HCT116 (cell line): ENCODE measurements around the gene PSMD3. TPM values are rescaled to one million over a fixed set of nuclear protein-coding genes. Genes with fewer than 3 reads are reported as not detected.

Experiments used
- ATAC-seq: fragments of 200-7000 bp; cut with Tn5 transposase; 2 replicates; pipeline ENCODE4 v1.9.1; 2020; ENCODE audit warnings: mild to moderate bottlenecking, moderate library complexity
- BruUV-seq: library from RNA; stranded (reverse); fragments of 400-500 nt; replicated peaks from 2 replicates; lab custom pipeline; 2021; lab: Mats Ljungman, UMichigan
- CTCF ChIA-PET: fragments of 300-600 bp; sonication (Branson Sonifier 250); formaldehyde crosslinking; loops from one replicate; lab custom pipeline; 2021; ENCODE audit warnings: antibody characterized with exemption; lab: Charles Lee
- POLR2A ChIA-PET: fragments of 300-600, 350-600 bp; sonication (Branson Sonifier 250); formaldehyde crosslinking; loops from one replicate; lab custom pipeline; 2021; ENCODE audit warnings: antibody characterized with exemption; lab: Charles Lee
- RAD21 ChIA-PET, 2 experiments: fragments of 300-600 bp; sonication (Branson Sonifier 250); formaldehyde crosslinking; loops; one replicate each; lab custom pipeline; 2023; ENCODE audit warnings: low total read pairs in 2 of 2; ENCODE audit not compliant: uncharacterized antibody in 2 of 2, unreplicated experiment in 2 of 2, low non-redundant PET in 1 of 2; lab: Charles Lee
- DNase-seq: peaks from one replicate; pipeline ENCODE4 v3.0.0-alpha.2; 2010; ENCODE audit warnings: low read depth, low spot score
- H2AFZ ChIP-seq: fragments of 200-600 bp; shearing (Covaris generic), sonication (generic); 2 replicates; pipeline ENCODE4 v1.6.1; 2017; ENCODE audit warnings: low read depth, mixed run types, mixed read lengths, antibody characterized with exemption, low read length; ENCODE audit not compliant: poor library complexity, severe bottlenecking
- H3K27ac ChIP-seq: 2 replicates; pipeline ENCODE4 v1.5.1; 2012; ENCODE audit warnings: low read depth, low read length
- H3K27me3 ChIP-seq: fragments of 200-600 bp; sonication (generic); 2 replicates; pipeline ENCODE4 v1.6.1; 2016; ENCODE audit warnings: mixed run types, low read length, mixed read lengths; ENCODE audit not compliant: insufficient read depth
- H3K36me3 ChIP-seq, 2 experiments: fragments of 200-500 bp in 1 of 2; fragments of 200-600 bp in 1 of 2; sonication (Bioruptor generic) in 1 of 2; sonication (generic) in 1 of 2; 2 replicates each; pipeline versions ENCODE4 v1.5.1 to v1.6.1; 2014 to 2016; ENCODE audit warnings: low read length in 2 of 2, inconsistent platforms in 1 of 2, mixed read lengths in 1 of 2, mixed run types in 1 of 2; ENCODE audit not compliant: insufficient read depth in 2 of 2, control insufficient read depth in 1 of 2
- H3K4me1 ChIP-seq, 2 experiments: fragments of 200-600 bp in 1 of 2; sonication (generic) in 1 of 2; 2 replicates each; pipeline versions ENCODE4 v1.5.1 to v1.6.1; 2012 to 2017; ENCODE audit warnings: low read length in 2 of 2, inconsistent platforms in 1 of 2, mild to moderate bottlenecking in 1 of 2, mixed read lengths in 1 of 2, mixed run types in 1 of 2, moderate library complexity in 1 of 2; ENCODE audit not compliant: insufficient read depth in 2 of 2, control insufficient read depth in 1 of 2
- H3K4me2 ChIP-seq: fragments of 200-600 bp; sonication (generic); 2 replicates; pipeline ENCODE4 v1.6.1; 2017; ENCODE audit warnings: mixed run types, low read length, mixed read lengths
- H3K4me3 ChIP-seq, 2 experiments: fragments of 200-600 bp in 1 of 2; sonication (generic) in 1 of 2; replicated peaks in 1 of 2; 2 replicates each; pipeline ENCODE4 v1.5.1; 2011 to 2016; ENCODE audit warnings: low read length in 2 of 2, control low read depth in 1 of 2, low read depth in 1 of 2, mild to moderate bottlenecking in 1 of 2, mixed read lengths in 1 of 2, mixed run types in 1 of 2
- H3K79me2 ChIP-seq: fragments of 200-600 bp; sonication (generic); 2 replicates; pipeline ENCODE4 v1.6.1; 2017; ENCODE audit warnings: mild to moderate bottlenecking, mixed run types, low read length, moderate library complexity, mixed read lengths; ENCODE audit not compliant: insufficient read depth
- H3K9ac ChIP-seq: fragments of 200-600 bp; sonication (generic); 2 replicates; pipeline ENCODE4 v1.6.1; 2016; ENCODE audit warnings: low read length, mixed read lengths
- H3K9me2 ChIP-seq: fragments of 200-600 bp; sonication (generic), shearing (Covaris generic); 2 replicates; pipeline ENCODE4 v1.6.1; 2017; ENCODE audit warnings: mixed run types, mild to moderate bottlenecking, moderate library complexity; ENCODE audit not compliant: insufficient read depth
- H3K9me3 ChIP-seq, 2 experiments: fragments of 200-500 bp in 1 of 2; fragments of 200-600 bp in 1 of 2; sonication (Bioruptor generic) in 1 of 2; sonication (generic) in 1 of 2; 2 replicates each; pipeline ENCODE4 v1.6.1; 2014 to 2017; ENCODE audit warnings: low read length in 2 of 2, mixed read lengths in 2 of 2, inconsistent platforms in 1 of 2, low read depth in 1 of 2, mild to moderate bottlenecking in 1 of 2, mixed run types in 1 of 2, moderate library complexity in 1 of 2; ENCODE audit not compliant: control insufficient read depth in 1 of 2, insufficient read depth in 1 of 2
- H4K20me1 ChIP-seq: fragments of 200-600 bp; sonication (generic), shearing (Covaris generic); 2 replicates; pipeline ENCODE4 v1.6.1; 2017; ENCODE audit warnings: mixed run types, mild to moderate bottlenecking, moderate library complexity; ENCODE audit not compliant: insufficient read depth
- CBX3 ChIP-seq: IDR thresholded peaks from 2 replicates; pipeline ENCODE4 v1.6.1; 2012; ENCODE audit warnings: low read depth
- CEBPB ChIP-seq: IDR thresholded peaks from 2 replicates; pipeline ENCODE4 v1.6.1; 2012; ENCODE audit warnings: low read depth
- ELF1 ChIP-seq: IDR thresholded peaks from 2 replicates; pipeline ENCODE4 v1.6.1; 2012; ENCODE audit warnings: low read depth, borderline replicate concordance
- FOSL1 ChIP-seq: IDR thresholded peaks from 2 replicates; pipeline ENCODE4 v1.6.1; 2012; ENCODE audit warnings: low read depth
- JUND ChIP-seq: IDR thresholded peaks from 2 replicates; pipeline ENCODE4 v1.6.1; 2012
- POLR2A ChIP-seq: IDR thresholded peaks from 2 replicates; pipeline ENCODE4 v1.7.0; 2011; ENCODE audit warnings: borderline replicate concordance; ENCODE audit not compliant: insufficient read depth, insufficient read length; ENCODE audit errors: extremely low read depth
- RAD21 ChIP-seq: IDR thresholded peaks from 2 replicates; pipeline ENCODE4 v1.6.1; 2012; ENCODE audit warnings: low read depth, mild to moderate bottlenecking
- TCF7L2 ChIP-seq: IDR thresholded peaks from 2 replicates; pipeline ENCODE4 v1.7.0; 2011; ENCODE audit warnings: borderline replicate concordance, inconsistent platforms; ENCODE audit not compliant: insufficient read depth, insufficient read length; ENCODE audit errors: extremely low read depth
- ZFX ChIP-seq: fragments of 450-650 bp; IDR thresholded peaks from 2 replicates; pipeline ENCODE4 v1.6.1; 2017
- intact Hi-C: fragments of 100-400 bp; cut with micrococcal nuclease; formaldehyde crosslinking; loops from 2 replicates; pipeline ENCODE4 v1.10.0; 2022
- total RNA-seq: library from RNA; stranded (reverse); gene quantifications from one replicate; pipeline ENCODE4 v1.2.1, GENCODE V29; 2021; ENCODE audit not compliant: unreplicated experiment
- TF ChIP-seq, protein P1 (sequence below): IDR thresholded peaks from 2 replicates; pipeline ENCODE4 v1.6.1; 2012
- TF ChIP-seq, protein P2 (sequence below): IDR thresholded peaks from 2 replicates; pipeline ENCODE4 v1.6.1; 2011; ENCODE audit warnings: mild to moderate bottlenecking, low read length, moderate library complexity; ENCODE audit not compliant: insufficient replicate concordance; ENCODE audit errors: extremely low read depth
- TF ChIP-seq, protein P3 (sequence below): IDR thresholded peaks from 2 replicates; pipeline ENCODE4 v1.6.1; 2012; ENCODE audit warnings: low read depth

The PSMD3 gene
- total RNA-seq, 1 experiment from 2014 or later = 152 TPM

DNA sequence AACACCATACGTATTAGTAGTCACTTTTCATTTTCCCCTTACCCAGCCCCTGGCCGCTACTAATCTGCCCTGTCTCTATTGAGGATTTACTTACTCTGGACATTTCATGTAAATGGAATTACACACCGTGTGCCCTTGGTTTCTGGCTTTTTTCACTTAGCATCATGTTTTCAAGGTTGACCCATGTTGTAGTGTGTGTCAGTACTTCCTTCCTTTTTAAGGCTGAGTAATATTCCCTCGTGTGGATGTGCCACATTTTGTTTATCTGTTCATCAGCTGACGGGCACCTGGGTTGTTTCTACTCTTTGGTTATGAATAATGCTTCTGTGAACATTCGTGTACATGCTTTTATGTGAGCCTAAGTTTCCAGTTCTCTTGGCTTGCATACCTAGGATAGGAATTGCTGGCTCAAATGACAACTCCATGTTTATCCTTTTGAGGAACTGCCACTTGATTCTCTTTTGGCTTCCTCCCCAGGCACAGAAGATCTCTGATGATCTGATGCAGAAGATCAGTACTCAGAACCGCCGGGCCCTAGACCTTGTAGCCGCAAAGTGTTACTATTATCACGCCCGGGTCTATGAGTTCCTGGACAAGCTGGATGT, 7.7 kb downstream of the PSMD3 start:
- Histone ChIP-seq H3K36me3 (peaks cover 69 to 78% of the 10 kb centered on the region in 2 experiments), H4K20me1 (no peaks in the 10 kb centered on the region; the same call in 1 of the 2 replicates), H3K9me2 (no peaks in the 10 kb centered on the region), H3K4me3 (no peak overlapping the region), H3K27me3 (no peaks in the 10 kb centered on the region), H3K79me2 (peaks cover 30% of the 10 kb centered on the region), H3K4me2 (no peak overlapping the region), H2AFZ (no peak overlapping the region), H3K9me3 (no peaks in the 10 kb centered on the region)
- ATAC-seq = no peak
- ChIA-PET POLR2A (no interaction called here), RAD21 (no interaction called here), CTCF (no interaction called here)
- DNase-seq = no peak
- intact Hi-C loops = no loop called here
- no TSS peak for BruUV-seq
- TF ChIP-seq JUND (no peak), RAD21 (no peak), CBX3 (no peak), CEBPB (no peak), TCF7L2 (no peak), ELF1 (no peak), ZFX (no peak), FOSL1 (no peak), POLR2A (no peak)
- TF ChIP-seq, protein P1, sequence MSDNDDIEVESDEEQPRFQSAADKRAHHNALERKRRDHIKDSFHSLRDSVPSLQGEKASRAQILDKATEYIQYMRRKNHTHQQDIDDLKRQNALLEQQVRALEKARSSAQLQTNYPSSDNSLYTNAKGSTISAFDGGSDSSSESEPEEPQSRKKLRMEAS = no peak
- TF ChIP-seq, protein P2, sequence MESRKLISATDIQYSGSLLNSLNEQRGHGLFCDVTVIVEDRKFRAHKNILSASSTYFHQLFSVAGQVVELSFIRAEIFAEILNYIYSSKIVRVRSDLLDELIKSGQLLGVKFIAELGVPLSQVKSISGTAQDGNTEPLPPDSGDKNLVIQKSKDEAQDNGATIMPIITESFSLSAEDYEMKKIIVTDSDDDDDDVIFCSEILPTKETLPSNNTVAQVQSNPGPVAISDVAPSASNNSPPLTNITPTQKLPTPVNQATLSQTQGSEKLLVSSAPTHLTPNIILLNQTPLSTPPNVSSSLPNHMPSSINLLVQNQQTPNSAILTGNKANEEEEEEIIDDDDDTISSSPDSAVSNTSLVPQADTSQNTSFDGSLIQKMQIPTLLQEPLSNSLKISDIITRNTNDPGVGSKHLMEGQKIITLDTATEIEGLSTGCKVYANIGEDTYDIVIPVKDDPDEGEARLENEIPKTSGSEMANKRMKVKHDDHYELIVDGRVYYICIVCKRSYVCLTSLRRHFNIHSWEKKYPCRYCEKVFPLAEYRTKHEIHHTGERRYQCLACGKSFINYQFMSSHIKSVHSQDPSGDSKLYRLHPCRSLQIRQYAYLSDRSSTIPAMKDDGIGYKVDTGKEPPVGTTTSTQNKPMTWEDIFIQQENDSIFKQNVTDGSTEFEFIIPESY = no peak
- TF ChIP-seq, protein P3, sequence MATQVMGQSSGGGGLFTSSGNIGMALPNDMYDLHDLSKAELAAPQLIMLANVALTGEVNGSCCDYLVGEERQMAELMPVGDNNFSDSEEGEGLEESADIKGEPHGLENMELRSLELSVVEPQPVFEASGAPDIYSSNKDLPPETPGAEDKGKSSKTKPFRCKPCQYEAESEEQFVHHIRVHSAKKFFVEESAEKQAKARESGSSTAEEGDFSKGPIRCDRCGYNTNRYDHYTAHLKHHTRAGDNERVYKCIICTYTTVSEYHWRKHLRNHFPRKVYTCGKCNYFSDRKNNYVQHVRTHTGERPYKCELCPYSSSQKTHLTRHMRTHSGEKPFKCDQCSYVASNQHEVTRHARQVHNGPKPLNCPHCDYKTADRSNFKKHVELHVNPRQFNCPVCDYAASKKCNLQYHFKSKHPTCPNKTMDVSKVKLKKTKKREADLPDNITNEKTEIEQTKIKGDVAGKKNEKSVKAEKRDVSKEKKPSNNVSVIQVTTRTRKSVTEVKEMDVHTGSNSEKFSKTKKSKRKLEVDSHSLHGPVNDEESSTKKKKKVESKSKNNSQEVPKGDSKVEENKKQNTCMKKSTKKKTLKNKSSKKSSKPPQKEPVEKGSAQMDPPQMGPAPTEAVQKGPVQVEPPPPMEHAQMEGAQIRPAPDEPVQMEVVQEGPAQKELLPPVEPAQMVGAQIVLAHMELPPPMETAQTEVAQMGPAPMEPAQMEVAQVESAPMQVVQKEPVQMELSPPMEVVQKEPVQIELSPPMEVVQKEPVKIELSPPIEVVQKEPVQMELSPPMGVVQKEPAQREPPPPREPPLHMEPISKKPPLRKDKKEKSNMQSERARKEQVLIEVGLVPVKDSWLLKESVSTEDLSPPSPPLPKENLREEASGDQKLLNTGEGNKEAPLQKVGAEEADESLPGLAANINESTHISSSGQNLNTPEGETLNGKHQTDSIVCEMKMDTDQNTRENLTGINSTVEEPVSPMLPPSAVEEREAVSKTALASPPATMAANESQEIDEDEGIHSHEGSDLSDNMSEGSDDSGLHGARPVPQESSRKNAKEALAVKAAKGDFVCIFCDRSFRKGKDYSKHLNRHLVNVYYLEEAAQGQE = no peak
- TF ChIP-seq, all 23 proteins: peak for 0
- Histone ChIP-seq H3K4me1 (no peaks in the 10 kb centered on the region), H3K27ac (no peak overlapping the region), H3K9ac (no peak overlapping the region)
